DOHH2 (cell line): Measurements from ENCODE around the gene SPATA13.

Experiments used
- H3F3A ChIP-seq: fragments of 200-600 bp; sonication (generic), shearing (Covaris generic); 2 replicates; pipeline ENCODE4 v1.6.0; 2016; ENCODE audit warnings: antibody characterized with exemption, mild to moderate bottlenecking; ENCODE audit not compliant: control insufficient read depth, insufficient read depth
- H3K27ac ChIP-seq: fragments of 200-600 bp; sonication (generic); 2 replicates; pipeline ENCODE4 v1.5.1; 2014; ENCODE audit warnings: low read depth, mild to moderate bottlenecking, low read length, moderate library complexity
- H3K27me3 ChIP-seq: fragments of 200-600 bp; sonication (generic); 2 replicates; pipeline ENCODE4 v1.6.1; 2014; ENCODE audit warnings: mild to moderate bottlenecking, low read length, mixed read lengths; ENCODE audit not compliant: control insufficient read depth
- H3K36me3 ChIP-seq: fragments of 200-600 bp; sonication (generic); 2 replicates; pipeline ENCODE4 v1.6.1; 2014; ENCODE audit warnings: mild to moderate bottlenecking, low read length, moderate library complexity, mixed read lengths; ENCODE audit not compliant: control insufficient read depth
- H3K4me1 ChIP-seq: fragments of 200-600 bp; sonication (generic); 2 replicates; pipeline ENCODE4 v1.6.1; 2014; ENCODE audit warnings: mild to moderate bottlenecking, low read length, mixed read lengths; ENCODE audit not compliant: control insufficient read depth
- H3K4me2 ChIP-seq: fragments of 200-600 bp; sonication (generic); 2 replicates; pipeline ENCODE4 v1.6.0; 2014; ENCODE audit warnings: mild to moderate bottlenecking, low read length, moderate library complexity
- H3K4me3 ChIP-seq: fragments of 200-600 bp; sonication (generic); 2 replicates; pipeline ENCODE4 v1.5.1; 2014; ENCODE audit warnings: mild to moderate bottlenecking, low read length, mixed read lengths
- H3K79me2 ChIP-seq: fragments of 200-600 bp; sonication (generic); 2 replicates; pipeline ENCODE4 v1.6.1; 2014; ENCODE audit warnings: mild to moderate bottlenecking, low read length, mixed read lengths; ENCODE audit not compliant: control insufficient read depth
- H3K9me2 ChIP-seq: fragments of 200-600 bp; sonication (generic); replicated peaks from 2 replicates; pipeline ENCODE4 v1.6.1; 2014; ENCODE audit warnings: mild to moderate bottlenecking, low read length, mixed read lengths; ENCODE audit not compliant: control insufficient read depth
- H3K9me3 ChIP-seq: fragments of 200-600 bp; sonication (generic); 2 replicates; pipeline ENCODE4 v1.6.1; 2014; ENCODE audit warnings: antibody characterized with exemption, low read length, mixed read lengths; ENCODE audit not compliant: control insufficient read depth, insufficient read depth
- H4K20me1 ChIP-seq: fragments of 200-600 bp; sonication (generic); 2 replicates; pipeline ENCODE4 v1.6.0; 2014; ENCODE audit warnings: low read depth, mild to moderate bottlenecking, antibody characterized with exemption, low read length, moderate library complexity; ENCODE audit not compliant: control insufficient read depth, insufficient read depth
- EZH2phosphoT487 ChIP-seq: fragments of 200-600 bp; sonication (generic); IDR thresholded peaks from 2 replicates; pipeline ENCODE4 v1.6.1; 2017; ENCODE audit warnings: borderline replicate concordance, mild to moderate bottlenecking, antibody characterized with exemption, low read length, moderate library complexity, mixed read lengths
- TF ChIP-seq, protein P1 (sequence below): fragments of 200-600 bp; sonication (generic); IDR thresholded peaks from one replicate; pipeline ENCODE4 v1.5.1; 2014; ENCODE audit warnings: antibody characterized with exemption, mild to moderate bottlenecking, low read depth, low read length; ENCODE audit not compliant: poor library complexity, severe bottlenecking

Gene SPATA13

DNA sequence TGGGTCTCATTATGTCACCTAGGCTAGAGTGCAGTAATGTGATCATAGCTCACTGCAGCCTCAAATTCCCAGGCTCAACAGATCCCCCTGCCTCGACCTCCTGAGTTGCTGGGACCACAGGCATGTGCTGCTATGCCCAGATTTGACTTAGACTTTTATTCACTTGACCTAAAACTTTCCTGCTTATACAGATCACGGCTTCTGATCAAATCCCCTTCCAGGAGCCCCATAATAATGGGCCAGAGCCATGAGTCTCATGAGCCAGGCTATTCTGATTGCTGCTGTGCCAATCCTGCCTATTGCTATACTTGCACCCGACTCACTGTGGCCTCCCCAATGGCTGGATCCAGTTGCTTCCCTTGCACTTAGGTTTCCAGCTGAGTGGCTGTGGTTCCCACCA, 190.9 kb downstream of the SPATA13 start:
- Histone ChIP-seq H3K79me2 (no peaks in the 10 kb centered on the region), H4K20me1 (no peaks in the 10 kb centered on the region), H3K4me3 (no peak overlapping the region)

DNA sequence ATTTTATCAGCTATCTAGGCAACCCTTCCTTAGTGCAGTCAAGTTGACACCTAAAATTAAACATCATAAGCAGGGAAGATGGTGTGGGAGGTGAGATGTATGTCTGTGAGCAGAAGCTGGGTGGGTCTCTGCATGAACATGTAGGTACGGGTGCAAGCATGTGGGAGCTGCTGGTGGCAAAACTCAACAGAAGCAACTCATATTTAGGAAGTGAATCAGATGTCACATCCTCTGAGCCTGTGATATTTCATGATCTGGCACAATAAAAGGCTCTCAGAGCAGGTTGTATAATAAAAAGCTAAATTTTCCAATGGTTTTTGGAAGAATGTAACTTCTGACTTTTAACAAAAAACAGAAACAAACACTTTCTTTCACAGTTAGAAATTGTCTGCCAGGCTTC, 193.2 kb downstream of the SPATA13 start:
- no peaks in the 10 kb centered on the region for H3K9me2 ChIP-seq
- H3K4me1 ChIP-seq = no peaks in the 10 kb centered on the region
- peaks cover 3% of the 10 kb centered on the region; the same call in 1 of the 2 replicates for H3K27me3 ChIP-seq
- H3K36me3 ChIP-seq = no peaks in the 10 kb centered on the region
- no peaks in the 10 kb centered on the region for H4K20me1 ChIP-seq
- no peak for TF ChIP-seq EZH2phosphoT487
- no peaks in the 10 kb centered on the region for H3F3A ChIP-seq
- no peaks in the 10 kb centered on the region for H3K79me2 ChIP-seq
- peaks cover 9% of the 10 kb centered on the region; the same call in 1 of the 2 replicates for H3K9me3 ChIP-seq
- H3K27ac ChIP-seq = no peak overlapping the region
- H3K4me3 ChIP-seq = no peak overlapping the region
- no peak overlapping the region for H3K4me2 ChIP-seq

More for the DNA sequence above, 190.9 kb downstream of the SPATA13 start:
- H3K9me3 ChIP-seq = peaks cover 3% of the 10 kb centered on the region; the same call in 1 of the 2 replicates
- no peaks in the 10 kb centered on the region for H3K4me1 ChIP-seq
- H3K36me3 ChIP-seq = no peaks in the 10 kb centered on the region
- H3K27ac ChIP-seq = no peak overlapping the region
- no peak for TF ChIP-seq EZH2phosphoT487
- TF ChIP-seq, protein P1, sequence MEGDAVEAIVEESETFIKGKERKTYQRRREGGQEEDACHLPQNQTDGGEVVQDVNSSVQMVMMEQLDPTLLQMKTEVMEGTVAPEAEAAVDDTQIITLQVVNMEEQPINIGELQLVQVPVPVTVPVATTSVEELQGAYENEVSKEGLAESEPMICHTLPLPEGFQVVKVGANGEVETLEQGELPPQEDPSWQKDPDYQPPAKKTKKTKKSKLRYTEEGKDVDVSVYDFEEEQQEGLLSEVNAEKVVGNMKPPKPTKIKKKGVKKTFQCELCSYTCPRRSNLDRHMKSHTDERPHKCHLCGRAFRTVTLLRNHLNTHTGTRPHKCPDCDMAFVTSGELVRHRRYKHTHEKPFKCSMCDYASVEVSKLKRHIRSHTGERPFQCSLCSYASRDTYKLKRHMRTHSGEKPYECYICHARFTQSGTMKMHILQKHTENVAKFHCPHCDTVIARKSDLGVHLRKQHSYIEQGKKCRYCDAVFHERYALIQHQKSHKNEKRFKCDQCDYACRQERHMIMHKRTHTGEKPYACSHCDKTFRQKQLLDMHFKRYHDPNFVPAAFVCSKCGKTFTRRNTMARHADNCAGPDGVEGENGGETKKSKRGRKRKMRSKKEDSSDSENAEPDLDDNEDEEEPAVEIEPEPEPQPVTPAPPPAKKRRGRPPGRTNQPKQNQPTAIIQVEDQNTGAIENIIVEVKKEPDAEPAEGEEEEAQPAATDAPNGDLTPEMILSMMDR = no peak
- no peaks in the 10 kb centered on the region for H3K9me2 ChIP-seq
- no peak overlapping the region for H3K4me2 ChIP-seq
- no peaks in the 10 kb centered on the region for H3F3A ChIP-seq
- peaks cover 3% of the 10 kb centered on the region; the same call in 1 of the 2 replicates for H3K27me3 ChIP-seq

DNA sequence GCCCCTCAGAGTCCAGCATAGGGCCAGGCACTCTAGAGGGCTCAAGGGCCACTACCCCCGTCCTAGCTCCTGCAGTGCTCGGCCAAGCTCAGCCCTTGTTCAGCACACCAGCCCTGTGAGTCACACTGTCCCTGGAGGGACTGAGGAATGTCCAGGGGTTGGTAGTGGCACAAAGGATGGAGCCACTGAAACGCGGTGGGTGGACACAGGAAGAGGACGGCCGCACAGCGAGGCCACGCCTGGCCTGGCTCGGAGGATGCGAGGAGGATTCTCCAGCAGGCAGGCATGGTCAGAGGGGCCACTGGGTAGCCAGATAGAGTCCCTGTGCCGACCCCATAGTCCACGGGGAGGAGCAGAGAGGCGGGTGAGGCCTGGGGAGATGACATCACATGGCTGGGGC, 194.6 kb downstream of the SPATA13 start:
- Histone ChIP-seq H3K4me1 (no peaks in the 10 kb centered on the region), H3F3A (no peaks in the 10 kb centered on the region), H3K4me2 (no peak overlapping the region), H3K79me2 (no peaks in the 10 kb centered on the region), H3K27ac (no peak overlapping the region), H4K20me1 (no peaks in the 10 kb centered on the region), H3K9me2 (no peaks in the 10 kb centered on the region), H3K27me3 (peaks cover 3% of the 10 kb centered on the region; the same call in 1 of the 2 replicates), H3K4me3 (no peak overlapping the region), H3K36me3 (no peaks in the 10 kb centered on the region), H3K9me3 (peaks cover 9% of the 10 kb centered on the region; the same call in 1 of the 2 replicates)
- TF ChIP-seq, protein P1 = no peak
- no peak for TF ChIP-seq EZH2phosphoT487

DNA sequence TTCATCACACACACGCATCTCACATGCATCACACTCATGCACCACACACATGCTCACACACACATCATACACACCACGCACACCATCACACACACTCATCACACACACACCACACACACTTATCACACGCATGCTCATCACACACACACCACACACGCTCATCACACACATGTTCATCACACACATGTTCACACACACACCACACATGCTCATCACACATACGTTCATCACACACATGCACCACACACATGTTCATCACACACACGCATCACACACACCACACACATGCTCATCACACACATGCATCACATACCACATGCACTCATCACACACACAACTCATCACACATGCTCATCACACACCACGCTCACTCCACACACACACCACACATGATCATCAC, 195.8 kb downstream of the SPATA13 start:
- Histone ChIP-seq H3K4me2 (no peak overlapping the region), H4K20me1 (no peaks in the 10 kb centered on the region), H3K36me3 (no peaks in the 10 kb centered on the region), H3K79me2 (no peaks in the 10 kb centered on the region), H3K4me3 (no peak overlapping the region), H3K9me2 (no peaks in the 10 kb centered on the region), H3F3A (no peaks in the 10 kb centered on the region), H3K9me3 (peaks cover 9% of the 10 kb centered on the region; the same call in 1 of the 2 replicates), H3K4me1 (no peaks in the 10 kb centered on the region), H3K27me3 (peaks cover 3% of the 10 kb centered on the region; the same call in 1 of the 2 replicates), H3K27ac (no peak overlapping the region)
- no peak for TF ChIP-seq EZH2phosphoT487
- TF ChIP-seq, protein P1 = no peak
